Measurements from ENCODE around the gene PGLYRP4.

DNA sequence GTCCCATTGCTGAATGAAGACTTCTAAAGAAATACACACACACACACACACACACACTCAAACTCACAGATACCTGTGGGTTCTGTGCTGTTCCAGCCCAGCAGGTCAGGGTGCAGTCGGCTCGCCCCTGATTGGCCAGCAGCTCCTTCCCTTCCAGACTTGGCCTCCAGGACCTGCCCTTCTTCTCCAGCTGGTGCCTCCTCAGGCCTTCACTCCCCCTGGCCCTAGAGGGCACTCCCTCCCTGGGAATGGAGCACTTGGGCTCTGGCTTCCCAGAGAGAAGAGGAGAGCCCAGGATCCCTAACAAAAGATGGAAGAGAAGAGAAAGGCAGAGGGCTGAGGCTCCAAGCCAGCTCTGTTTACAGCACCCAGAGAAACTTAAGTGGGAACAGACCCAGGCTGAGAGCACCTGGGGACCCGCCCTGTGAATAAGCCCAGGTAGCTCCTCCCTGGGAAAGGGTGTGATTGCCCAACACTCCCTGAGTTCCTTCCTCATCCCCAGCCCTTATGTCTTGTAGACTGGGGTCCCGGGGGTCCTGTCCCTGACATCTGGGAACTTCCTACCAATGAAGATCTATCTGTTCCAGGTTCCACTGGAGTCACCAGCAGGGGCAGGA is 36.0 kb downstream of the PGLYRP4 start, which contains the start of gene PGLYRP3:
- no peak for TF ChIP-seq CBX8 (IDR thresholded peaks at IDR 0.05)
- TF ChIP-seq, protein P1, sequence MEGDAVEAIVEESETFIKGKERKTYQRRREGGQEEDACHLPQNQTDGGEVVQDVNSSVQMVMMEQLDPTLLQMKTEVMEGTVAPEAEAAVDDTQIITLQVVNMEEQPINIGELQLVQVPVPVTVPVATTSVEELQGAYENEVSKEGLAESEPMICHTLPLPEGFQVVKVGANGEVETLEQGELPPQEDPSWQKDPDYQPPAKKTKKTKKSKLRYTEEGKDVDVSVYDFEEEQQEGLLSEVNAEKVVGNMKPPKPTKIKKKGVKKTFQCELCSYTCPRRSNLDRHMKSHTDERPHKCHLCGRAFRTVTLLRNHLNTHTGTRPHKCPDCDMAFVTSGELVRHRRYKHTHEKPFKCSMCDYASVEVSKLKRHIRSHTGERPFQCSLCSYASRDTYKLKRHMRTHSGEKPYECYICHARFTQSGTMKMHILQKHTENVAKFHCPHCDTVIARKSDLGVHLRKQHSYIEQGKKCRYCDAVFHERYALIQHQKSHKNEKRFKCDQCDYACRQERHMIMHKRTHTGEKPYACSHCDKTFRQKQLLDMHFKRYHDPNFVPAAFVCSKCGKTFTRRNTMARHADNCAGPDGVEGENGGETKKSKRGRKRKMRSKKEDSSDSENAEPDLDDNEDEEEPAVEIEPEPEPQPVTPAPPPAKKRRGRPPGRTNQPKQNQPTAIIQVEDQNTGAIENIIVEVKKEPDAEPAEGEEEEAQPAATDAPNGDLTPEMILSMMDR (IDR thresholded peaks at IDR 0.05): no peak
- TF ChIP-seq POLR2A (IDR thresholded peaks at IDR 0.05; ENCODE audit: low read length): no peak
- TF ChIP-seq SMC3 (IDR thresholded peaks at IDR 0.05): no peak
- TF ChIP-seq JUN (IDR thresholded peaks at IDR 0.05): no peak
